GM23248 (cell line): ENCODE measurements around the gene GRM7.

ENCODE experiments used
- EZH2 ChIP-seq: fragments of 200-600 bp; sonication (generic); IDR thresholded peaks from 2 replicates; pipeline ENCODE4 v1.6.1; 2018; ENCODE audit warnings: antibody characterized with exemption, mild to moderate bottlenecking; ENCODE audit not compliant: insufficient read depth, poor library complexity, severe bottlenecking
- EZH2phosphoT487 ChIP-seq: fragments of 200-600 bp; sonication (generic); IDR thresholded peaks from 2 replicates; pipeline ENCODE4 v1.6.1; 2018; ENCODE audit warnings: antibody characterized with exemption, moderate library complexity, mild to moderate bottlenecking, low read depth; ENCODE audit not compliant: insufficient read depth

DNA sequence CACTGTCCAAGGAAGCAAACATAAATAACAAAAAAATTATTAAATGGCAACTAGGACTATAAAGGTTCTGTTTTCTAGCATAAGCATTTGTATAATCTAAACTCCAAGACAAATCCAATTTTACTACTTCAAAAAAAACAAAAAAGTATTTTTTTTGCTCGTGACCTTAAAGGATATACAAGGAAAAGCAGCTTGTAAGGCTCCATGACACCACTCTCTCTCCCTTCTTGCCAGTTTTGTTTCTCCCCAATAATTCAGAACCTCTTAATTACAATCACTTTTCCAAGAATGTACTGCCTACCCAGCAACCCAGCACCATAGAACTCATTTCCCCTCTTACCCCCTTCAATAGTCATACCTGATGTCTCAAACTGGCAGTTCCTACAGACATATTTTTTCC lies 496.2 kb downstream of the GRM7 start:
- no peak for TF ChIP-seq EZH2
- no peak for TF ChIP-seq EZH2phosphoT487
